ENCODE results near the gene RPLP2.

RPLP2 gene

DNA sequence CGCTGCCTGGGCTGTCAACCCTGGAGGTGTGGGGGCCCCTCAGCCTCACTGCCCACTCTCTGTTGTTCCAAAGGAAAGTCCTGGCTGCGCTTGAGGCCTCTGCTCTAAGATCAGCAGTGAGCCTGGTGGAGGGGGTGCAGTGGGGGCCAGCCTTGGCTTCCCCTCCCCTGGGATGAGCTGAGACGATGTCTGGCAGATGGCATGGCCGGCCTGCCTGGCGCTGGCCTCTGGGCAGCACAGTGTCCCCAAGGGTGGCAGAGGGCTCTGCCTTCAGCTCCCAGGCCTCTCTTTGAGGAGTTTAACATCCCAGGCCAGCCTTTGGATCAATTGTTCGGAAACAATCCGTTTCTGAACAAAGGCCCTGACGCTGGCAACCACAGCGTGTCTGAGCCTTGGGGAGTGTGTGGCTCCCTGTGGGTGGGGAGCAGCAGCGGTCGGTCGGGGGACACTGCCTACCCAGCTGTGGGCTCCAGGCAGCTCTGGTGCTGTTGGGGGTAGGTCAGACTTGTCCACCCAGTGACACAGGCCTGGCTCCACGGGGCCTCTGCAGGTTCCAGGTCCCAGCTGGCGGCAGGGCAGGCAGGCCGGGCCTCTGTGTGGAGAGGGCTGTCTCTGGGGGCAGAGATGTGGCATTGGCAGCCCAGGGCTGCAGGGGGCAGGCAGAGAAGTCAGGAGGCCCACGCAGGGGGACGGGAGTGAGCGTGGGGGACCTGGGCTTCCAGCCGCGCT lies 45.0 kb downstream of the RPLP2 start:
- DNase-seq = no peak

DNA sequence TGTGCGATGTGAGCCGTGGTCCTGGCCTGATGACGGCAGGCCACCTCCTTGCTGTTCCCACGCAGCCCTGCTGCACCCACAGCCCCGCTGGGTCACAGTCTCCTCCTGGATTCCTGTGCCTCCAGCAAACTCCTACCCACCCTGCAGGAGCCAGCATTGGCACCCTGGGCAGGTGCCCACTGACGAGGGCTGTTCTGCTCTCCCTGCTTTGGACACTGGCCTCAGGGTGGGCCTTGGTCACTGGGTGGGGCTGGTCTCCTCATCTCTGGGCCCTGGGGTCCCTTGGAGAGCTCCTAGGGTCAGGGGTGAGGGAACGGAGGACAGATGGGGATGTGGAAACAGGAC lies 45.5 kb downstream of the RPLP2 start:
- DNase-seq = no peak

DNA sequence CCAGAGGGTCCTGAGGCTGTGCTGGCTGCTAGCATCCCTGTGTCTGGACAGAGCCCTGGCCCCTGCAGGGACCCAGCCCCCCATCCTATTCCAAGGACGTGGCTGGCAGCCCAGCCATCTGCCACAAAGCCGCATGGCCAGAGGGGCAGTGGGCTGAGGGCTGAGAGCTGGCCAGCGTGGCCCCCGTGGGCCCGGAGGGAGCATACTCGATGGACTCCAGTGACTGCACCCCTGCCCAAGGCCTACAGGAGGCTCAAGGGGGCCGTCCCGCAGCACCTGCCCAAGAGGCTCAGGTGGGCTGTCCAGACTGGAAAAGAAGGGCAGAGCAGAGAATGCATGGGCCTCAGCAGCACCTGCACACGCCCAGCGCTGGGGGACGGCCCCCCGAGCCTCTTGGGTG lies 46.0 kb downstream of the RPLP2 start:
- DNase-seq = no peak

DNA sequence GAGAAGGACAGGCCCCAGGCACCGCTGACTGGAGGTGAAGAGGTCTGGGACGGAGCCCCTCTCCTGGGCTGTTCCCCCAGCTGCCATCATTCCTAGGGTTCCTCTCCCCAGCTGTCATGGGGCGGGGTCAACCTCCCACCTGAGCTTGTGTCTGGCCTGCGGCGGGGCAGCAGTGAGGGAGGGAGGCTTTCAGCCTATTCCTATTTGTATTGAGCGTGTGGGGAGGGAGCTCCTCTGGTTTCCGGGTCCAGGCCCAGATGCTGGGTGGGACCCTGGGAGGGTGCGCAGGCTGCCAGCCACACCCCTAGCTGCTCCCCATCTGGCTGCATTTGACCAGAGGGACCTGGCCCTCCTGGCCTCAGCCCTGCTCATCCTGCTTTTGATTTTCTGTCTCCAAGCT lies 46.6 kb downstream of the RPLP2 start:
- no peak for DNase-seq

DNA sequence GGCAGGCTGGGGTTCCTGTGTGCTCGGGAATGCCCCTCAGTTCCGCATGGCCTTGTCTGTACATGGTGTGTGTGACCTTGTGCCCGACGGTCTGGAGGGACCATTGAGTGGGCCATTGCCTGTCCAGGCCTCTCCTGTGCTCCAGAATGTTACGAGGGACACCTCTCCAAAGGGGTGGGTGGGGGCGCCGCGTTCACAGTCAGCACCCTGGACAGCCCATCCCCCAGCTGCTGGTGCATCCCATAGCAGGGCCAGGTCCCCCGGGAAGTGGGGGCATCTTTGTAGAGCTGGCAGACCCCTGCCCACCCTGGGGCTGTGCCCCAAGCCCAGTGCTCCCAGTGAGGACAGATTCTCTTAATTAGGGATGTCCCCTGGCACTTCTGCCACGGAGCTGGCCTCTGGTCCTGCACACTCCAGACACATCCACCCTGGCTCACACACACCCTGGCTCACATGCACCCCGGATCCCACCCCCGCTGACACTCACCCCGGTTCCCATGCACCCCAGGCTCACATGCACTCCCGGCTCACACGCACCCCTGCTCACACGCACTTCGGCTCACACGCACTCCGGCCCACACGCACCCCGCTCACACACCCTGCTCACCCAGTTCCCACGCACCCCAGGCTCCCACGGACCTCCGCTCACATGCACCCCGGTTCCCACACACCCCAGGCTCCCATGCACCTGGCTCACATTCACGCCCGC lies 48.4 kb downstream of the RPLP2 start:
- DNase-seq = no peak

DNA sequence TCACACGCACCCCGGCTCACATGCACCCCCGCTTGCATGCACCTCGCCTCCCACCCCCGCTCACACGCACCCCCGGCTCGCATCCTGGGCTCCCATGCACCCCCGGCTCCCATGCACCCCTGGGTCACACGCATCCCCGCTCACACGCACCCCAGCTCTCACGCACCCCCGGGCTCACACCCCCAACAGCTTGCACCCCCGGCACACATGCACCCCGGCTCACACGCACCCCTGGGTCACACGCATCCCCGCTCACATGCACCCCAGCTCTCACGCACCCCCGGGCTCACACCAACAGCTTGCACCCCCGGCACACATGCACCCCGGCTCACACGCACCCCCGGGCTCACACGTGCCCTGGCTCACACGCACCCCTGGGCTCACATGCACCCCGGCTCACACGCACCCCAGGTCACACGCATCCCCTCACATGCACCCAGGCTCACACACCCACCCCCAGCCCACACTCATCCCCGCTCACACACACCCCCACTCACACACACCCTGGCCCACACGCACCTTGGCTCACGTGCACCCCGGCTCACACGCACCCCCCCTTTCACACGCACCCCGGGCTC lies 49.1 kb downstream of the RPLP2 start:
- DNase-seq = no peak

DNA sequence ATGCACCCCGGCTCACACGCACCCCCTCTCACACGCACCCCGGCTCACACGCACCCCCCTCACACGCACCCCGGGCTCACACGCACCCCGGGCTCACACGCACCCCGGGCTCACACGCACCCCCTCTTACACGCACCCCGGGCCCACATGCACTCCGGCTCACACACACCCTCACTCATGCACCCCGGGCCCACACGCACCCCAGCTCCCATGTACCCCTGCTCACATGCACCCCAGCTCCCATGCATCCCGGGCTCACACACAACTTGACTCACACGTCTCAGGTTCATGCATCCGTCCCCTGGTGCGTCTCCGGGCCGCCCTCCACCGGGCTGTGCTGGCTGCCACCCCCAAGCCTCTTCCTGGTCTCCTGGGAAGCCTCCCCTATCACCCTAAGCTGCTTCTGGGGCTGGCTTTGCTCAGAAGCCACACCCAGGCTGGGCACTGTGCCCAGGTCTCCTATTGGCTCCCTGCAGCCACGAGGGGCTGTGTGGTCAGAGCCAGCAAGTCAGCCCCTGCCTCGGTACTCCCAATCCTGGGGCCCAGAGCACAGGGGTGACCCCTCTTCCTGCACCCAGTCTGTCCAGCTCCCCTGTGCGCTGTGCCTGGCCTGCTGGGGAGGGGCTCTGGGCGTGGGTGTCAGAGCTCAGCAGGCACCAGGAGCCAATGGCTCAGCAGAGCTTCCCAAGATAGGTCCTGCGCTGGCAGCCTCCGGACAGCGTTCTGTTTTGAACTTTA lies 49.8 kb downstream of the RPLP2 start:
- no peak for DNase-seq

DNA sequence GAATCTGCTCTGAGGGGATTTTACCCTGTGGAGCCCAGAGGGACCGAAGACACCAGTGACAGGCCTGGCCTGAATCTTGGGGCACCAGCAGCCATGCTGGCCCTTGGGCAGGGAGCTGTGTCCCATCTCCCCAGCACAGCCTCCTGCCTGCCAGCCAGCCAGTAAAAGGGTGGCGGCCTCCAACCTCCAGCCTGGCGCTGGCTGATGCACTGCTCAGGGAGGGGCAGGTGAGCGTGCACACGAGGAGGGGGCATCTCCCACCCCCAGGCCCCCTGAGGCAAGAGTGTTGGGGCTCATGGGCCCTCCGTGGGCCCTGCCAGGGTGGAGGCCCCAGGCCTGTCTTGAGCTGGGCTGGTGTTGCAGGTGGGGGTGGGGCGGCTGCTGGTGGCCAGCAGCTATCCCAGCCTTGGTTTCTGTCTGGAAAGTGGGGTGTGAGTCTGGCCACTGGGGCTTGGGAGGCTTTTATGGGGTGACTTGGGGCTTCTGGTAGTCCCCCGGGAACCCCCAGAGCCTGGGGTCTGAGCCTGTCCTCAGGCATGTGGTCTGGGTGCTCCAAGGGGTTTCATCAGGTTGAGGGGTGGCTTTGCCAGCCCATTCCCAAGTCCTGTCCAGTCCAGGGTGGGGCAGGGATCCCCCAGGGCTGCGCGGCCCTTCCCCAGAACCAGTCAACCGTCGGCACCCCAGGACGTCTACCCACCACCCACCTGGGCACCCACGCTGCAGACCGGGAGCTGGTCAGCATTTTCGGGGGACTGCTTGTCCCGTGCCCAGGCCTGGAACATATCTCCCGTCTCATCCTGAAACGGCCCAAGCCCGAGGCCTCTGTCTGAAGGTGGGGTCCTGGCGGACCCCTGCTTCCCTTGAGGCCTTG lies 50.7 kb downstream of the RPLP2 start:
- no peak for DNase-seq

DNA sequence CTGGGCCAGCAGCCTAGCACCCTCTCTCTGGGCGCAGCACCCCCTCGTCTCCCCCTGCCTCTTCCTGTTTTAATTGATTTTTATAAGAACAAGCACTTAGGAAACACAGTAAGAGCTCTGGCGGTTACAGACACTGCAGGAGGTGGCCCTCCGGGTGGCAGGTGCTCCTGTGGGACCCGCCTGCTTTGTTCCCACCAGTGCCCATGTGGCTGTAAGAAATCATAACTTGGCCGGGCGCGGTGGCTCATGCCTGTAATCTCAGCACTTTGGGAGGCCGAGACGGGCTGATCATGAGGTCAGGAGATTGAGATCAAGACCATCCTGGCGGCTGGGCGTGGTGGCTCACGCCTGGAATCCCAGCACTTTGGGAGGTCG lies 51.3 kb downstream of the RPLP2 start:
- no peak for DNase-seq

DNA sequence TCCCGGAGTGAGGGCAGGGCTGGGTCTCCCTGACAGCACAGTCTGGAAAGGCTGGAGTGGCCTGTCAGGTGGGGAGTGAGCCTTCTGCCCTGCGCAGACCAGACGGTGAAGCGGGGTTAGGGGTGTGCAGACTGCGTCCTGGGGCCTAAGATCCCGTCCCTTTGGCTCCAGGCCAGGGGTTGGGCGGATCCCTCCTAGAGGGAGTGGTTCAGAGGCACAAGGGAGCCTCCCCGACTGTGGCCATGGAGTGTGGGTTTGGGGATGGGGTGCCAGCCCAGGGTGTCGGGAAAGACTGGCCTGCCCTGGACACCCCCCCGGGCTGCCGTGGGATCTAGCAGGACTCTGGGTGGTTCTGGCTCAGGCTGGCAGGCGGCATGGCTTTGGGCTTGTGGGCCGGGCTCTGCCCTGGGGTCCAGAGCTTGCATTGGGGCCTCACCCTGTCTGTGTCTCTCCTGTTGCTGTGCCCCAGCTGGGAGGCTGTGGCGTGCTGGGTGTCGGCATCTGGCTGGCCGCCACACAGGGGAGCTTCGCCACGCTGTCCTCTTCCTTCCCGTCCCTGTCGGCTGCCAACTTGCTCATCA lies 52.4 kb downstream of the RPLP2 start:
- no peak for DNase-seq

Data from activated T-cell treated with anti-CD3 and anti-CD28 coated beads for 4 hours (primary cell).